H1 (cell line): Measurements from ENCODE around the gene INVS.

ENCODE experiments used
- BACH1 ChIP-seq: IDR thresholded peaks from 2 replicates; pipeline ENCODE4 v1.6.1; 2012; ENCODE audit warnings: low read length, improper control_type of control experiment
- CHD2 ChIP-seq: IDR thresholded peaks from 2 replicates; pipeline ENCODE4 v1.6.1; 2012; ENCODE audit warnings: low read length, improper control_type of control experiment
- CREB1 ChIP-seq: IDR thresholded peaks from 2 replicates; pipeline ENCODE4 v1.6.1; 2012; ENCODE audit warnings: inconsistent platforms
- CTCF ChIP-seq, 3 experiments: IDR thresholded peaks; 1 replicate in 2 of 3; 2 replicates in 1 of 3; pipeline versions ENCODE4 v1.5.1 to v1.6.1; 2011; ENCODE audit warnings: low read length in 3 of 3, mild to moderate bottlenecking in 3 of 3, inconsistent platforms in 2 of 3, low read depth in 1 of 3, moderate library complexity in 1 of 3; ENCODE audit not compliant: insufficient read depth in 1 of 3; ENCODE audit errors: control extremely low read depth in 1 of 3
- EZH2 ChIP-seq: fragments of 200-600 bp; sonication (generic); IDR thresholded peaks from 2 replicates; pipeline ENCODE4 v1.7.1; 2012; ENCODE audit warnings: low read depth, mild to moderate bottlenecking, moderate library complexity, low read length, inconsistent platforms; ENCODE audit not compliant: severe bottlenecking
- JUN ChIP-seq: IDR thresholded peaks from 2 replicates; pipeline ENCODE4 v1.6.1; 2011; ENCODE audit warnings: low read depth, mild to moderate bottlenecking, improper control_type of control experiment, low read length
- JUND ChIP-seq: IDR thresholded peaks from 2 replicates; pipeline ENCODE4 v1.6.1; 2011; ENCODE audit warnings: mild to moderate bottlenecking, improper control_type of control experiment, low read length
- NANOG ChIP-seq: IDR thresholded peaks from 2 replicates; pipeline ENCODE4 v1.6.1; 2011; ENCODE audit warnings: low read length, low read depth, mild to moderate bottlenecking, inconsistent platforms; ENCODE audit not compliant: insufficient read depth, poor library complexity, severe bottlenecking
- NRF1 ChIP-seq: IDR thresholded peaks from 2 replicates; pipeline ENCODE4 v1.6.1; 2011; ENCODE audit warnings: mild to moderate bottlenecking, low read depth, low read length, improper control_type of control experiment
- PHF8 ChIP-seq: fragments of 200-600 bp; sonication (generic); conservative IDR thresholded peaks from 2 replicates; pipeline ENCODE4 v1.7.1; 2012; ENCODE audit warnings: low read depth, mild to moderate bottlenecking, inconsistent platforms, low read length, moderate library complexity
- SP1 ChIP-seq: IDR thresholded peaks from 2 replicates; pipeline ENCODE4 v1.6.1; 2011; ENCODE audit warnings: low read depth, low read length

- TF ChIP-seq SP1 = no peak
- no peak for TF ChIP-seq JUND
- TF ChIP-seq CTCF (IDR thresholded peaks at IDR 0.05; ENCODE audit: control extremely low read depth in 1 of 3, insufficient read depth in 1 of 3, low read depth in 1 of 3, low read length in 3 of 3) = peak; percentile 71 to 94 (median 88)
- no peak for TF ChIP-seq JUN
- TF ChIP-seq NANOG = no peak
- no peak for TF ChIP-seq CHD2
- TF ChIP-seq PHF8 = no peak
- TF ChIP-seq BACH1 = no peak
- TF ChIP-seq CREB1 = no peak
- no peak for TF ChIP-seq EZH2
- no peak for TF ChIP-seq NRF1
Measured at GRCh38 chr9:100216178-100216787, 117.2 kb downstream of the INVS start.
